CD14-positive monocyte (primary cell): ENCODE measurements around the gene JAG2. TPM values are rescaled to one million over a fixed set of nuclear protein-coding genes. Genes with fewer than 3 reads are reported as not detected.

Experiments
- DNase-seq, 3 donors: peaks; one replicate each; pipeline ENCODE4 v3.0.0-alpha.2; 2011 to 2022
- H2AFZ ChIP-seq: 2 replicates; pipeline ENCODE4 v1.6.0; 2012; ENCODE audit warnings: mild to moderate bottlenecking, low read depth, low read length, inconsistent platforms; ENCODE audit not compliant: insufficient read depth, poor library complexity, severe bottlenecking
- H3K27ac ChIP-seq, 2 donors: 1 replicate in 1 of 2; 2 replicates in 1 of 2; pipeline ENCODE4 v1.5.1; 2012 to 2013; ENCODE audit warnings: low read length in 2 of 2, control low read depth in 1 of 2, inconsistent platforms in 1 of 2, low read depth in 1 of 2, mild to moderate bottlenecking in 1 of 2
- H3K27me3 ChIP-seq, 2 donors: one replicate each; pipeline versions ENCODE4 v1.6.0 to v1.6.1; 2011 to 2013; ENCODE audit warnings: low read length in 2 of 2; ENCODE audit not compliant: control insufficient read depth in 2 of 2, insufficient read depth in 2 of 2
- H3K36me3 ChIP-seq, 2 donors: replicated peaks in 1 of 2; 1 replicate in 1 of 2; 2 replicates in 1 of 2; pipeline versions ENCODE4 v1.5.1 to v1.6.1; 2012 to 2013; ENCODE audit warnings: low read length in 2 of 2, control low read depth in 1 of 2, inconsistent platforms in 1 of 2, mild to moderate bottlenecking in 1 of 2; ENCODE audit not compliant: insufficient read depth in 2 of 2, control insufficient read depth in 1 of 2
- H3K4me1 ChIP-seq, 2 donors: 1 replicate in 1 of 2; 2 replicates in 1 of 2; pipeline versions ENCODE4 v1.5.1 to v1.6.1; 2012 to 2013; ENCODE audit warnings: low read length in 2 of 2, control low read depth in 1 of 2, inconsistent platforms in 1 of 2, mild to moderate bottlenecking in 1 of 2, moderate library complexity in 1 of 2; ENCODE audit not compliant: insufficient read depth in 2 of 2, control insufficient read depth in 1 of 2
- H3K4me2 ChIP-seq: replicated peaks from 2 replicates; pipeline ENCODE3; 2012; ENCODE audit warnings: low read length, moderate library complexity, mild to moderate bottlenecking; ENCODE audit not compliant: poor library complexity, severe bottlenecking; ENCODE audit errors: extremely low read depth
- H3K4me3 ChIP-seq, 3 experiments: fragments of 200-600 bp in 1 of 3; sonication (generic) in 1 of 3; replicated peaks in 1 of 3; 1 replicate in 2 of 3; 2 replicates in 1 of 3; pipeline ENCODE4 v1.5.1; 2011 to 2013; ENCODE audit warnings: low read length in 3 of 3, mild to moderate bottlenecking in 3 of 3, control low read depth in 2 of 3, low read depth in 2 of 3, inconsistent platforms in 1 of 3, moderate library complexity in 1 of 3
- H3K79me2 ChIP-seq: 2 replicates; pipeline ENCODE4 v1.6.0; 2012; ENCODE audit warnings: mild to moderate bottlenecking, control low read depth, inconsistent platforms, low read length, moderate library complexity; ENCODE audit not compliant: insufficient read depth
- H3K9ac ChIP-seq: 2 replicates; pipeline ENCODE4 v1.6.0; 2017; ENCODE audit warnings: low read length, mild to moderate bottlenecking; ENCODE audit not compliant: insufficient read depth, poor library complexity, severe bottlenecking
- H3K9me3 ChIP-seq, 2 donors: replicated peaks in 1 of 2; 1 replicate in 1 of 2; 2 replicates in 1 of 2; pipeline versions ENCODE4 v1.5.1 to v1.6.1; 2012 to 2013; ENCODE audit warnings: low read length in 2 of 2, control low read depth in 1 of 2; ENCODE audit not compliant: control insufficient read depth in 1 of 2, insufficient read depth in 1 of 2
- H4K20me1 ChIP-seq: 2 replicates; pipeline ENCODE4 v1.6.0; 2012; ENCODE audit warnings: mild to moderate bottlenecking, low read length, control low read depth, moderate library complexity; ENCODE audit not compliant: insufficient read depth
- H3K27ac Mint-ChIP-seq, 7 donors: one replicate each; pipeline ENCODE4 v1.8.0; 2020; ENCODE audit warnings: mild to moderate bottlenecking in 7 of 7, mixed read lengths in 7 of 7, moderate library complexity in 6 of 7, inconsistent platforms in 2 of 7
- H3K27me3 Mint-ChIP-seq, 3 donors: one replicate each; pipeline ENCODE4 v1.8.0; 2021 to 2022; ENCODE audit warnings: low read depth in 3 of 3, mild to moderate bottlenecking in 3 of 3, mixed read lengths in 3 of 3, moderate library complexity in 3 of 3, inconsistent platforms in 1 of 3
- H3K36me3 Mint-ChIP-seq, 2 donors: one replicate each; pipeline ENCODE4 v1.8.0; 2020; ENCODE audit warnings: mixed read lengths in 2 of 2, inconsistent platforms in 1 of 2, mild to moderate bottlenecking in 1 of 2
- H3K4me1 Mint-ChIP-seq: one replicate; pipeline ENCODE4 v1.8.0; 2020; ENCODE audit warnings: mild to moderate bottlenecking, mixed read lengths
- H3K4me3 Mint-ChIP-seq, 2 donors: one replicate each; pipeline ENCODE4 v1.8.0; 2020; ENCODE audit warnings: mild to moderate bottlenecking in 2 of 2, mixed read lengths in 2 of 2, moderate library complexity in 1 of 2
- H3K9me3 Mint-ChIP-seq, 7 donors: one replicate each; pipeline ENCODE4 v1.8.0; 2020 to 2022; ENCODE audit warnings: mixed read lengths in 7 of 7, mild to moderate bottlenecking in 6 of 7, moderate library complexity in 6 of 7, inconsistent platforms in 2 of 7
- CTCF ChIP-seq: fragments of 200-600 bp; IDR thresholded peaks from one replicate; pipeline ENCODE4 v1.8.0; 2022; ENCODE audit warnings: antibody characterized with exemption, mild to moderate bottlenecking
- WGBS: methylation state at CpG from one replicate; pipeline ENCODE4 v1.1.5; 2013; ENCODE audit warnings: missing lambda C conversion rate; ENCODE audit not compliant: insufficient coverage; 5-methylcytosine and 5-hydroxymethylcytosine counted together
- intact Hi-C, 2 donors: fragments of 100-400 bp; cut with micrococcal nuclease; formaldehyde crosslinking; loops; one replicate each; pipeline versions ENCODE4 v1.15.0 to v1.15.1; 2023
- polyA plus RNA-seq, 3 donors: library from polyadenylated mRNA; depleted of rRNA in 1 of 3; unstranded in 2 of 3; stranded (reverse) in 1 of 3; fragments of 300-500 nt in 2 of 3; fragments of >200 nt in 1 of 3; fragmentation: Illumina TruSeq in 2 of 3; gene quantifications; 1 replicate in 2 of 3; 2 replicates in 1 of 3; pipeline ENCODE4 v1.2.3, GENCODE V29; 2012 to 2021

The JAG2 gene
- polyA plus RNA-seq, 3 donors: 1.2 TPM; not detected in 2

GRCh38 chr14:105205673-105206208 lies 37.2 kb upstream of the JAG2 start:
- H3K9me3 Mint-ChIP-seq: no peaks in the 10 kb centered on the region
- peak overlapping the region in 1 of 7 donors; percentile 36 for H3K27ac Mint-ChIP-seq
- no peak overlapping the region for H3K9ac ChIP-seq
- no peak for TF ChIP-seq CTCF
- peaks cover 15 to 43% (median 18%) of the 10 kb centered on the region in 3 donors for H3K27me3 Mint-ChIP-seq
- no peak for DNase-seq
- no peaks in the 10 kb centered on the region for H4K20me1 ChIP-seq
- no peak overlapping the region for H3K4me3 ChIP-seq
- no peaks in the 10 kb centered on the region for H3K79me2 ChIP-seq
- peaks cover 0 to 25% of the 10 kb centered on the region in 2 donors for H3K27me3 ChIP-seq
- no peak overlapping the region for H3K4me3 Mint-ChIP-seq
- intact Hi-C loops: no loop called here
- peaks cover 21 to 25% of the 10 kb centered on the region in 2 donors for H3K4me1 ChIP-seq
- peaks cover 9 to 16% of the 10 kb centered on the region in 2 donors for H3K36me3 Mint-ChIP-seq
- H3K27ac ChIP-seq: no peak overlapping the region
- no peaks in the 10 kb centered on the region for H3K9me3 ChIP-seq
- no peak overlapping the region for H3K4me2 ChIP-seq
- H3K4me1 Mint-ChIP-seq: peaks cover 17% of the 10 kb centered on the region
- 55% methylated on average over 9 of the region's 12 CpGs for WGBS
- H2AFZ ChIP-seq: no peak overlapping the region
- H3K36me3 ChIP-seq: peaks cover 12 to 15% of the 10 kb centered on the region in 2 donors

GRCh38 chr14:105204931-105205672 lies 36.5 kb upstream of the JAG2 start:
- no peak for TF ChIP-seq CTCF
- no peak for DNase-seq
- intact Hi-C loops: loop anchor here in 1 of 2 donors (5.0 kb wide), 1 partner anchor 322 kb away; the partner anchor contains the start of gene TMEM121
- 65% methylated on average over 10 of the region's 21 CpGs for WGBS
- H4K20me1 ChIP-seq: no peaks in the 10 kb centered on the region
- no peak overlapping the region for H3K4me2 ChIP-seq
- H3K4me1 ChIP-seq: peaks cover 21 to 25% of the 10 kb centered on the region in 2 donors
- no peaks in the 10 kb centered on the region for H3K79me2 ChIP-seq
- Mint-ChIP-seq H3K4me1 (peaks cover 17% of the 10 kb centered on the region), H3K36me3 (peaks cover 5 to 10% of the 10 kb centered on the region in 2 donors), H3K4me3 (no peak overlapping the region), H3K27me3 (peaks cover 21 to 49% (median 23%) of the 10 kb centered on the region in 3 donors), H3K27ac (no peak overlapping the region), H3K9me3 (peaks cover 0 to 3% (median 0%) of the 10 kb centered on the region in 7 donors)
- H3K27ac ChIP-seq: no peak overlapping the region
- H3K9me3 ChIP-seq: no peaks in the 10 kb centered on the region
- H2AFZ ChIP-seq: no peak overlapping the region
- peaks cover 8% of the 10 kb centered on the region in 2 donors for H3K36me3 ChIP-seq
- H3K4me3 ChIP-seq: no peak overlapping the region
- H3K27me3 ChIP-seq: peaks cover 0 to 32% of the 10 kb centered on the region in 2 donors
- H3K9ac ChIP-seq: no peak overlapping the region
